ENCODE results near the gene TOLLIP.

DNA sequence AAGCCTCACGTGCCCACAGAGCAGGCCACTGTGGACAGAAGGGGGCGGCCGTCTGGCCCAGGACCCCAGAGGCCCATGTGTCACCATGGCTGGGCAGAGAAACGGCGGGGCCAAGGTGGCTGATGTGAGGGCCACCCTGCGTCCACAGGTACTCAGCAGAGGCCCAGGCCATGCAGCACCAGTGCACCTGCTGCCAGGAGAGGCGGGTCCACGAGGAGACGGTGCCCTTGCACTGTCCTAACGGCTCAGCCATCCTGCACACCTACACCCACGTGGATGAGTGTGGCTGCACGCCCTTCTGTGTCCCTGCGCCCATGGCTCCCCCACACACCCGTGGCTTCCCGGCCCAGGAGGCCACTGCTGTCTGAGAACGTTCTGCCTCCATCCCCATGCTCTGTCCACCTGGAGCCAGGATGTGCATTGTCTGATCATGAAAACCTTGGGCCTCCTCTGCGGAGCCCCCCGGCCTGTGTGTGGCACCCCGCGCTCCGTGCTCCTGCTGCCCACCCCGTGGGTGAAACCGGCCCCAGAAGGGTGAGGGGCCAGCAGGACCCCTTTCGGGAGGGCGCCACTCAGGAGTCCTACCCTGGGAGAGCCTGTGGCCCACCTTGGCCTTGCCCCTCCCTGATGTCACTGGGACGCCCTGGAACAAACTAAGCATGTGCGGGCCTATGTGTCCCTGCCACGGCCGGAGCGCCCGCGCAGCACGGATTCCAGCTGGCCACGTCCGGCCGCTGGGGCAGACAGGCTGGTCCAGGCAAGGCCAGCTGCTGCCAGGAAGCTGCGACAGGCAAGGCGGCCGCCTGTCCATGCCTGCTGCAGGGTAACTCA is 48.0 kb downstream of the TOLLIP start:
- TF ChIP-seq EZH2 (IDR thresholded peaks at IDR 0.05) (no peak), POLR2AphosphoS5 (IDR thresholded peaks at IDR 0.05; ENCODE audit: borderline replicate concordance, low read depth, low read length) (no peak), FOXP2 (optimal IDR thresholded peaks at IDR 0.05; ENCODE audit: control extremely low read depth, extremely low read length, insufficient read depth) (no peak)
